Stimulated activated CD8-positive, alpha-beta memory T cell treated with anti-CD3 and anti-CD28 coated beads, Interleukin-15, amount 100 ng/mL, for 48 hours (primary cell): Measurements from ENCODE around the gene TMEM263.
"Not testable (repeated sequence)": the region's sequence is repeated elsewhere in the genome, so short reads cannot be mapped to it uniquely, and the experiment has no call there.

Source experiments
- DNase-seq, 2 donors: peaks; one replicate each; pipeline ENCODE4 v3.0.0-alpha.2; 2020; ENCODE audit warnings: low read depth in 2 of 2

The TMEM263 gene

DNA sequence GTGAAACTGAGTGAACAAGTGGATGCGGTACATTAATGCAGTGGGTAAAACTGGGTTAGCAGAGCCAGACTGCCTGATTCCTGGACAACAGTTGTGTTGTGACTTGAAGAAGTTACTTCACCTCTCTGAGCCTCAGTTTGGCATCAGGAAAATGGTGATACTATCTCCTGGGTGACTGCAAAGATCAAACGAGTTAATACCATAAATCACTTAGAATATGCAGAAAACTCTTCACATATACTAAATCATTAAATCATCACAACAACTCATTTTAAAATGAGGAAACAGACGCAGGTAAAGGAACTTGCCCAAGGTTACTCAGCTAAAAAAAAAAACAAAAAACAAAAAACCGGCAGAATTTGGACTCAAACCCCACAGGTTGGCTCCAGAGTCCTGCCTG, 30.4 kb downstream of the TMEM263 start:
- no peak for DNase-seq

DNA sequence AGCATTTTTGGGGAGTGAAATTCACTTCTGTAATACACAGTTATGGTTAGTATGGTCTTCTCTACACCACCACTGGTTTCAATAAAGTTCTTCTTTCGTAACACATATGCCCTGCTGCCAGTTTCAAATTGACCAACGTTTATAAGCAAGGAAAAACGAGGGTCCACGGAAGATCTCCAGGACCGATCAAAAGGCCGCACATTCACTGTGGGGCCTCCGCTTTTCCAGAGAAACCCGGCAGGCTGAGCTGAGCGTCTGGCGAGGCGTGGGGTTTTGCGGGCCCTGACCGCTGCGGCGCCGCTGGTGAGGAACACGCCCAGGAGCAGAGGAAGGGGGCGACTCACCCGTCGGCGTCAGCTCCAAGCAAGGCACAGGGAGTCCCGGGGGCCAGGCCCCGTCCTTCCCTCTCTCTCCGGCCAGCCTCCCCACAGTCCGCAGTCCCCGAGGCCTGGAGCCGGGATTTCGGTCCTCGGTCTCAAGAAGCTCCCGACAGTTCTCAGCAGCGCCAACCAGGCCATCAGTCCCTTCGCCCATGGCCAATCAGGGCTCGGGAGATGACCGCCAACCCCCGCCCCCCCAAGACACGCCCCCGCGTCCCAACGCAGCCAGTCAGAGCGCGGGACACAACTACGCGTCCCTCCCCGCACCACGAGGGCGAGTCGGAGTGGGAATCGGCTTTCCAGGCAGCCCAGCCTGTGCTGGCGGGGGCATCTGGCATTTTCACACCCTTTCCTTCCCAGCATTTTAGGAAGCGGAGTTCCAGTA, 31.1 kb downstream of the TMEM263 start, which contains the start of gene MTERF2:
TSS of gene MTERF2 (minus strand) at position 522 of the 765 bp plus-strand sequence. CDS start 8,432 bp downstream, outside the sequence.
- peak; percentile 70 to 74 for DNase-seq

DNA sequence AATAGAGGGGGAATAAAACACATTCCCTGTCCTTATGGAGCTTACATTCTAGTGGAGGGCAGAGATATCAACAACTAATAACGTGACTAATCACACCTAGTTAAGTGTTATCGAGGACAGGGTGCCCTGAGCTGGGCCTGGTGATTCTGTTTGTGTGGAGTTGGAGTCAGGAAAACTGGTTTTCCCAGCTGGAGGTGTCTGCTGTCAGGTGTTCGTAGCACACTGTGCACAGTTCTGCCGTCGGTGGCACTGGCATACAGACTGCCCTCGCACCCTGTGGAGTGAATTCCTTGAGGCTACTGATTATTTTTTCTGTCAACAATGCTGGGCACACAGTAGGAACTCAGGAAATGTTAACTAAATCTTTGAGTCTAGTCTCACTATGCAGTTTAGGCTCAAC, 32.1 kb downstream of the TMEM263 start:
- DNase-seq = no peak

DNA sequence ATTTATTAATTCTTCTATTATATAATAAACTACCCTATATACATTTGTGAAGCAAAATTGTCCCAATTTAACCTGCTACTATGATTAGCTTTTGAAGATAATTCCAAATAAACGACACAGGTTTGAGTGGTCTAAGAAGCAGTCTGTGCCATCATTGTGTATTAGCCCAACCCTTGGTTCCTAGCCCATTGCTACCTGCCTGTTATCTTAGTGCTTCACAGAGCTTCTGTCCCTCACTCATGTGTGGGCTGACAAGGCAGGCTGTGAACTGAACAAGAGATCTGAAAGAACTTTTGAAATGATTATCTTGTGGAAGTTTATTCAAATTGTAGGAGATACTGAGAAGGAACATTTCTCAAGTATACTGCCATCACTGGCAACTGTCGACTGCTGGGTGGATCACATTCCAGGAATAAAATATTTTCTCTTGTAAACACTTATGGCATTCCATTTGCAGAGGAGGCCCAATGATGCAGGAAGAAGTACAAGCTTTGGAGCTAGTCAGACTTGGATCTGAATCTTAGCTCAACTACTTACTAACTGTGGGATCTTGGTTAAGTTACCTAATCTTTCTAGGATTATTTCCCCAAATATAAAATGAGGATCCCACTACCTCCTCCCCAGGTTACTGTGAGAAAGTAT, 39.0 kb downstream of the TMEM263 start:
- DNase-seq = no peak

DNA sequence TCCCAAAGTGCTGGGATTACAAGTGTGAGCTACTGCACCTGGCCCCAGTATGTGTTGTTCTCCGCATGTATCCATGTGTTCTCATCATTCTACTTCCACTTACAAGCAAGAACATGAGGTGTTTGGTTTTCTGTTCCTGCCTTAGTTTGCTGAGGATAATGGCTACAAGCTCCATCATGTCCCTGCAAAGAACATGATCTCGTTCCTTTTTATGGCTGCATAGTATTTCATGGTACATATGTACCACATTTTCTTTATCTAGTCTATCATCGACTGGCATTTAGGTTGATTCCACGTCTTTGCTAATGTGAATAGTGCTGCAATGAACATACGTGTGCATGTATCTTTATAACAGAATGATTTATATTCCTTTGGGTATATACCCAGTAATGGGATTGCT, 40.4 kb downstream of the TMEM263 start:
- not testable (repeated sequence) for DNase-seq

DNA sequence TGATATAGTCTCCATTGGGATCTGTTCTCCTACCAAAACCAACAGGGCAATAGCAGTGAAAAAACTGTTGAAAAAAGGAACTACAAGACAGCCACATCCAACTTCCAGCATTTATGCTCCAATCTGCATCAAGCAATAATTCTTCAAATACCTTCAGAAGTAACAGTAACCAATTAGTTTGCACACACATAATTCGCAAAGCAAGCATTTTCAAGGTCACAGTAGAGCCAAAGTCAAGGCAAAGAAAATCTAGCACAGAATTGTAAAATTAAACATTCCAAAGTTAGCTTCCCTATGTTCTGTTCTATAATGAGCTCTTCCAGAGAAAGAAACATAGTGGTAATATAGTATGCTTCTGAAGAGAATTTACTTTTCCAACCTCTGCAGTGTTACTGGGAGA, 42.2 kb downstream of the TMEM263 start:
- DNase-seq = no peak

DNA sequence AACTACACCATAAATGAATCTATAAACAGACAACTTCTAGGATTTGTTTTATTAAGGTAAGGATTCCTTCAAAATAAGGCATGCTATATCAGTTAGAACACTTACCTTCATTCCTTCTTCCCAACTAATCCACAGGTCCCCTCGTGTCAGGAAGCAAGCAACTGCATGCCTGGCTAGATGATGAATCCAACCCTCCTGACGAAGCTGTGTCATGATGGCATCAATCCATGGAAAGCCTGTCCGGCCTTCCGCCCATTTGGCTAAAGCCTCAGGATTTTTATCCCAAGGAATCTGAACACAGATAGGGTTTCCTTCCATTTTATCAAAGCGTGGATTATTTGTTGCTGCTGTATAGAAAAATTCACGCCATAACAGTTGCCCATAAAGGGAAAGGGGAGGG, 43.7 kb downstream of the TMEM263 start:
- DNase-seq = no peak

DNA sequence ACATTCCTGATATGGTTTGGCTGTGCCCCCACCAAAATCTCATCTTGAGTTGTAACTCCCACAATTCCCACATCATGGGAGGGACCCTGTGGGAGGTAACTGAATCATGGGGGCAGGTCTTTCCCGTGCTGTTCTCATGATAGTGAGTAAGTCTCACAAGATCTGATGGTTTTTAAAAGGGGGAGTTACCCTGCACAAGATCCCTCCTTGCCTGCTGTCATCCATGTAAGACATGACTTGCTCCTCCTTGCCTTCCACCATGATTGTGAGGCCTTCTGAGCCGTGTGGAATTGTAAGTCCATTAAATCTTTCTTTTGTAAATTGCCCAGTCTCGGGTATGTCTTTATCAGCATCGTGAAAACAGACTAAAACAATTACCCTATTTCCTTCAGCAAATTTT, 47.0 kb downstream of the TMEM263 start:
- DNase-seq = not testable (repeated sequence)

DNA sequence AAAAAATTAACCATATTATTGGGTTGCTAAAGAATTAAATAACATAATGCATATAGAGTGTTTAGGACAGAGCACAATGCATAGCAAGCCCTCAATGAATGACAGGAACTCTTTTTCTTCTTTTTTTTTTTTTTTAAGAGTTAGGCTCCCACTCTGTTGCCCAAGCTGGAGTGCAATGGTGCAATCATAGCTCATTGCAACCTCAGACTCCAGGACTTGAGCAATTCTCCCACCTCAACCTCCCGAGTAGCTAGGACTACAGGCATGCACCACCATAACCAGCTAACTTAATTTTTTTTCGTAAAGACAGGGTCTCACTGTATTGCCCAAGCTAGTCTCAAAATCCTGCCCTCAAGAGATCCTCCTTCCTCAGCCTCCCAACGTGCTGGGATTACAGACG, 51.7 kb downstream of the TMEM263 start:
- DNase-seq = no peak

DNA sequence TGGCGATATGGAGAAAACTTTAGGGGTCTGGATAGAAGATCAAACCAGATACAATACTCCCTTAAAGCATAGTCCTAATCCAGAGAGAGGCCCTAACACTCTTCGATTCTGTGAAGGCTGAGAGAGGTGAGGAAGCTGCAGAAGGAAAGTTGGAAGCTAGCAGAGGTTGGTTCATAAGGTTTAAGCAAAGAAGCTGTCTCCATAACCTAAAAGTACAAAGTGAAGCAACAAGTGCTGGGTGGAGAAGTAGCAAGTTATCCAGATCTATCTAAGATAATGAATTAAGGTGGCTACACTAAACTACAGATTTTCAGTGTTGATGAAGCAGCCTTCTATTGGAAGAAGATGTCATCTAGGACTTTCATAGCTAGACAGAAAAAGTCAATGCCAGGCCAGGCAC, 55.8 kb downstream of the TMEM263 start:
- no peak for DNase-seq

DNA sequence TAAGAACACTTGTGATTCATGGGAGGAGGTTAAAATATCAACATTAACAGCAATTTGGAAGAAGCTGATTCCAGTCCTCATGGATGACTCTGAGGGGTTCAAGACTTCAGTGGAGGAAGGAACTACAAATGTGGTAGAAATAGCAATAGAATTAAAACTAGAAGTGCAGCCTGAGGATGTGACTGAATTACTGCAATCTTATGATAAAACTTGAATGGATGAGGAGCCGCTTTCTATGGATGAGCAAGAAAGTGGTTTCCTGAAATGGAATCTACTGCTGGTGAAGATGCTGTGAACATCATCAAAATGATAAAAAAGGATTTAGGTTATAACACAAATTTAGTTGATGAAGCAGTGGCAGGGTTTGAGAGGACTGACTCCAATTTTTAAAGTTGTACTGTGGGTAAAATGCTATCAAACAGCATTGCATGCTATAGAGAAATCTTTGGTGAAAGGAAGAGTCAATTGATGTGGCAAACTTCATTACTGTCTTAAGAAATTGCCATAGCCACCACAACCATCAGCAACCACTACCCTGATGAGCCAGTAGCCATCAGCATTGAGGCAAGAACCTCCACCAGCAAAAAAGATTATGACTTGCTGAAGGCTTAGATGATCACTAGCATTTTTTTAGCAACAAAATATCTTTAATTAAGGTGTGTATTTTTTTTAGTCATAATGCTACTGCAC, 57.2 kb downstream of the TMEM263 start:
- DNase-seq = no peak

DNA sequence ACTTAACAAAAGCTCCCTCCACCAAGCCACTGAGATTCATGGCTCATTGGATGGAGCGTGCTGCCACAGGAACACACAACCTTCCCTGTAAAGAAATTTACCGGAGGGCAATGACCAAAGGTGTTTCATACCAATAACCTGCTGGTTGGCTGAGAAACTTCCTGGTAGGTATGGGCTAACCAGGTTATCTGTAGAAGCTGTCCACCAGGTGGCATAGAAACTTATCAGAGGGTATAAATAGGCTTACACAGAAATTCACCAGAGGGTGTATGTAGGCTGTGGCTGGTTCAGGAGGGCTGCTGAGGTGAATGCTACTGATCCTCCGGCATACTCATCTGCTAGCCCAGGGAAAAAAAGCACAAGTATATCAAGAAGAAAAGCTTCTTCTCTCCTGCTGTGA, 58.3 kb downstream of the TMEM263 start:
- no peak for DNase-seq

DNA sequence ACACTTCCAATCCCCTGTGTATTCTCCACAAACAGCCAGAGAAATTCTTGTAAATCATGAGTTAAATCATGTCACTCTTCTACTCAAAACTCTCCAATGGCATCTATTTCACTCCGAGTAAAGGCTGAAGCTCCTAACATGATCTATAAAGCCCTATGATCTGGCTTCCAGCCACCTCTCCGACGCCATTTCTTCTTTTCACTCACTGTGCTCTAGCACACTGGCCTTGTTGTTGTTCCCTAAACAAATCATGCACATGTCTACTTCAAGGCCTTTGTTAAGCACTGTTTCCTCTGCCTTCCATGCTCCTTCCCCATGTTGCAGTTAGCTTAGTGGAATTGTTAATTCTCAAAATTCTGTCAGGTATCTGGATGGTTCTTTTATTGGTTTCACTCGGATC, 61.3 kb downstream of the TMEM263 start:
- no peak for DNase-seq

DNA sequence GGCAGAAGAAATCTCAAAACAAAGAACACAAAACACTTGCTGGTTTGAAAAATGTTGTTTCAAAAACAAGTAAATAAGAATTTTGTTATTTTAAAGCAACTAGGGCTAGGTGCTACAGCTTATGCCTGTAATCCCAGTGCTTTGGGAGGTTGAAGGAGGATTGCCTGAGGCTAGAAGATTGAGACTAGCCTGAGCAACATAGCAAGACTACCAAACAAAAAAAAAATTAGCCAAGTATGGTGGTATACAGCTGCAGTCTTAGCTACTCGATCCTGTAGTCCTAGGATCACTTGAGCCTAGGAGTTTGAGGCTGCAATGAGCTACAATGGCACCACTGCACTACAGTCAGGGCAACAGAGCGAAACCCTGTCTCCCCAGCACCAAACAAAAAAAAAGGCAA, 63.8 kb downstream of the TMEM263 start:
- DNase-seq = no peak
